Epithelial cell of prostate (primary cell): ENCODE measurements around the gene SULT1A3.
"Not testable (repeated sequence)": the region's sequence is repeated elsewhere in the genome, so short reads cannot be mapped to it uniquely, and the experiment has no call there.

ENCODE experiments used
- DNase-seq: peaks from one replicate; pipeline ENCODE4 v3.0.0-alpha.2; 2011; ENCODE audit warnings: low read depth, low spot score
- H3K27ac ChIP-seq: fragments of 450-650 bp; 2 replicates; pipeline ENCODE4 v1.5.1; 2017; ENCODE audit warnings: mild to moderate bottlenecking

SULT1A3 gene

GRCh38 chr16:30186444-30186781 is 12.6 kb upstream of the SULT1A3 start:
- no peak overlapping the region for H3K27ac ChIP-seq
- no peak for DNase-seq

- H3K27ac ChIP-seq: no peak overlapping the region
Measured at GRCh38 chr16:30186782-30187555, 12.1 kb upstream of the SULT1A3 start.

GRCh38 chr16:30187556-30187865 is 11.5 kb upstream of the SULT1A3 start:
- DNase-seq: no peak
- no peak overlapping the region for H3K27ac ChIP-seq

More at GRCh38 chr16:30186782-30187555, 12.1 kb upstream of the SULT1A3 start:
- no peak for DNase-seq

GRCh38 chr16:30187971-30188561 is 11.0 kb upstream of the SULT1A3 start:
- no peak overlapping the region for H3K27ac ChIP-seq
- no peak for DNase-seq

GRCh38 chr16:30191158-30191557 is 7.9 kb upstream of the SULT1A3 start:
- DNase-seq, H3K27ac ChIP-seq: not testable (repeated sequence)

GRCh38 chr16:30193098-30193497 is 6.0 kb upstream of the SULT1A3 start:
- DNase-seq, H3K27ac ChIP-seq: not testable (repeated sequence)

- not testable (repeated sequence) for H3K27ac ChIP-seq, DNase-seq
Measured at GRCh38 chr16:30193615-30194014, 5.4 kb upstream of the SULT1A3 start, which contains the start of the genes BOLA2B and SLX1A. TSS of gene BOLA2B (minus strand) at chr16:30193666. CDS start at chr16:30193595, 71 bp downstream. TSS of gene SLX1A (plus strand) at chr16:30193875. CDS start at chr16:30194085, 210 bp downstream.

- H3K27ac ChIP-seq, DNase-seq: not testable (repeated sequence)
Measured at GRCh38 chr16:30194172-30194925, 4.7 kb upstream of the SULT1A3 start.

GRCh38 chr16:30197001-30197400 is 2.1 kb upstream of the SULT1A3 start:
- not testable (repeated sequence) for H3K27ac ChIP-seq, DNase-seq

GRCh38 chr16:30199608-30200343 is 721 bp downstream of the SULT1A3 start:
- not testable (repeated sequence) for DNase-seq, H3K27ac ChIP-seq

- DNase-seq, H3K27ac ChIP-seq: not testable (repeated sequence)
Measured at GRCh38 chr16:30205541-30206236, 6.6 kb downstream of the SULT1A3 start.

GRCh38 chr16:30206252-30206651 is 7.2 kb downstream of the SULT1A3 start:
- not testable (repeated sequence) for DNase-seq, H3K27ac ChIP-seq

- not testable (repeated sequence) for DNase-seq, H3K27ac ChIP-seq
Measured at GRCh38 chr16:30207063-30207704, 8.1 kb downstream of the SULT1A3 start.

- DNase-seq, H3K27ac ChIP-seq: not testable (repeated sequence)
Measured at GRCh38 chr16:30209032-30209431, 10.0 kb downstream of the SULT1A3 start.

- not testable (repeated sequence) for DNase-seq, H3K27ac ChIP-seq
Measured at GRCh38 chr16:30211414-30211813, 12.4 kb downstream of the SULT1A3 start.

- H3K27ac ChIP-seq, DNase-seq: not testable (repeated sequence)
Measured at GRCh38 chr16:30217082-30217481, 18.0 kb downstream of the SULT1A3 start.

GRCh38 chr16:30248379-30248778 is 49.3 kb downstream of the SULT1A3 start, which contains the start of gene NPIPB13:
TSS of gene NPIPB13 (minus strand) at chr16:30248479. CDS start at chr16:30245573, 2,906 bp downstream.
- H3K27ac ChIP-seq, DNase-seq: not testable (repeated sequence)
